Lower leg skin (tissue), 4 donors: ENCODE measurements around the gene APBB2. TPM values are rescaled to one million over a fixed set of nuclear protein-coding genes. Genes with fewer than 3 reads are reported as not detected.

ENCODE experiments used
- DNase-seq, 2 donors: peaks; one replicate each; pipeline ENCODE4 v3.0.0-alpha.2; 2019; ENCODE audit warnings: low spot score in 2 of 2
- H3K4me3 ChIP-seq: fragments of 200-600 bp; sonication (generic); 2 replicates; pipeline ENCODE4 v1.5.1; 2017; ENCODE audit warnings: mild to moderate bottlenecking, low read depth; ENCODE audit not compliant: poor library complexity, severe bottlenecking
- POLR2A ChIP-seq, 2 donors: fragments of 450-650 bp; IDR thresholded peaks; one replicate each; pipeline ENCODE4 v1.6.1; 2016 to 2017; ENCODE audit warnings: antibody characterized with exemption in 2 of 2, mild to moderate bottlenecking in 1 of 2, moderate library complexity in 1 of 2
- WGBS, 2 donors: methylation state at CpG; one replicate each; pipeline ENCODE4 v1.1.5; 2018; 5-methylcytosine and 5-hydroxymethylcytosine counted together
- intact Hi-C: fragments of 100-400 bp; cut with DNase I; formaldehyde crosslinking; loops from one replicate; pipeline ENCODE4 v1.15.0; 2023; ENCODE audit warnings: low total_unique reads
- total RNA-seq, 4 donors: library from RNA; depleted of rRNA; stranded (reverse); fragments of >200 nt; gene quantifications; one replicate each; pipeline ENCODE4 v1.1.0, GENCODE V29; 2016
- TF ChIP-seq, protein P1 (sequence below), 3 donors: fragments of 450-650 bp; IDR thresholded peaks; one replicate each; pipeline ENCODE4 v1.5.1; 2016; ENCODE audit warnings: antibody characterized with exemption in 3 of 3, mild to moderate bottlenecking in 3 of 3, moderate library complexity in 2 of 3

APBB2 gene
- total RNA-seq, 4 donors from 2014 or later, result 24.0 to 49.2 (median 43.3) TPM

DNA sequence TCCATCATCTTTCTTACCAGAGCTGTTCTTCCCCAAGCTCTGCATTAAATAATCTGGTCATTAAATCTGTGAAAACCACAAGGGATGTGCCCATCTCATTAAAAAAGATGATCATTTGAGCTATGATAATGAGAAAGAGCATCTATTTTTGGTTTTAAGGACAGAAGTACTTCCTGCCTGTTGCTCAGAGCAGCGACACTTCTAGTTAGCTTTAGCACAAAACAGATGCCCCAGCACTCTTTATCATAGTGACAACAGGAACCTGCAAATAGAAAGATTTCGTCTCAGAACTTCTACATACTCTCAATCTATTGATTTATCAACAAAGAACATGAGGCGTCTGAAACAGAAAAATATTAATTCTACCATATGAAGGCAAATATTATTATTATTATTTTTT lies 140.1 kb downstream of the APBB2 start:
- intact Hi-C loops, result no loop called here
- 88 to 90% methylated on average over 3 of the region's 3 CpGs for WGBS, 2 donors
- no peak overlapping the region for H3K4me3 ChIP-seq

DNA sequence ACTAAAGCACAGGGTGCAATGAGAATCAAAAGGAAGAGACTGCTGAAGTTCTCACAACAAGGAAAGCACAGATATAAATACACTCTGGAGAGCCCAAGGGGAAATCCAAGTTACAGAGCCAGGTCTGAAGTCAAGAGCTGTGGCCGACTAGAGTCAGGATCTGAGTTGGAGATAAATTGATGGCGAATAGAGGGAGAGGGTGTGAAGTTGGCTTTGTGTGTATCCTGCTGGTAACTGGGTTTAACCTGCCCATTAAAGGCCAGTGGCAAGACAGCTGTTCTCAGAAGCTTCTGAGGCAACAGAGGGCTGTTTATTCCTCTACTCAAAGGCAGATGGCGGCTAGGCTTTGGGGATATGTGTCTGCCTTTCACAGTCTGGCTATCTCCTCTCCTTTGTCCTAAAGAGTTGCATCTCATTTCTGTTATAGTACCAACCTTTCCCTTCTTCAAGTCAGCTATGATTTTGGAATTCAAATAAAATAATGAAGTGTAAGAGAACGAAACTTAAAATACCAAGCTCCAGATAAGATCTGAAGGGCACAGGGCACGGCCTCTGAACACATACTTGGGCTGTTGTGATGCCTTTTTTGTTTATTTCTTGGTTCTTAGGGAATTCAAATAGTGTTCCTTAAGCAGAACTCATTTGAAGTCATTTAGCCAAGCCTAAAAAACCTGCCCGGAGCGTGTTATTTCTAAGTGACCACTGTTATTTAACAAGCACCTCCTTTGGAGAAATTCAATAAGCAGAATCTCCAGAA lies 142.1 kb downstream of the APBB2 start:
- TF ChIP-seq, protein P1, sequence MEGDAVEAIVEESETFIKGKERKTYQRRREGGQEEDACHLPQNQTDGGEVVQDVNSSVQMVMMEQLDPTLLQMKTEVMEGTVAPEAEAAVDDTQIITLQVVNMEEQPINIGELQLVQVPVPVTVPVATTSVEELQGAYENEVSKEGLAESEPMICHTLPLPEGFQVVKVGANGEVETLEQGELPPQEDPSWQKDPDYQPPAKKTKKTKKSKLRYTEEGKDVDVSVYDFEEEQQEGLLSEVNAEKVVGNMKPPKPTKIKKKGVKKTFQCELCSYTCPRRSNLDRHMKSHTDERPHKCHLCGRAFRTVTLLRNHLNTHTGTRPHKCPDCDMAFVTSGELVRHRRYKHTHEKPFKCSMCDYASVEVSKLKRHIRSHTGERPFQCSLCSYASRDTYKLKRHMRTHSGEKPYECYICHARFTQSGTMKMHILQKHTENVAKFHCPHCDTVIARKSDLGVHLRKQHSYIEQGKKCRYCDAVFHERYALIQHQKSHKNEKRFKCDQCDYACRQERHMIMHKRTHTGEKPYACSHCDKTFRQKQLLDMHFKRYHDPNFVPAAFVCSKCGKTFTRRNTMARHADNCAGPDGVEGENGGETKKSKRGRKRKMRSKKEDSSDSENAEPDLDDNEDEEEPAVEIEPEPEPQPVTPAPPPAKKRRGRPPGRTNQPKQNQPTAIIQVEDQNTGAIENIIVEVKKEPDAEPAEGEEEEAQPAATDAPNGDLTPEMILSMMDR (IDR thresholded peaks at IDR 0.05), result no peak
- no peak for TF ChIP-seq POLR2A (IDR thresholded peaks at IDR 0.05)
- no peak overlapping the region for H3K4me3 ChIP-seq
- 73 to 74% methylated on average over 7 of the region's 7 CpGs for WGBS, 2 donors
- DNase-seq, result no peak
- intact Hi-C loops, result no loop called here

More for the DNA sequence above, 140.1 kb downstream of the APBB2 start:
- DNase-seq, result no peak
- TF ChIP-seq, protein P1 (IDR thresholded peaks at IDR 0.05), result no peak
- TF ChIP-seq POLR2A (IDR thresholded peaks at IDR 0.05), result no peak

GRCh38 chr4:41070516-41071281 lies 143.6 kb downstream of the APBB2 start:
- intact Hi-C loops, result no loop called here
- WGBS, 2 donors, result 87 to 90% methylated on average over 10 of the region's 10 CpGs
- no peak overlapping the region for H3K4me3 ChIP-seq
- DNase-seq, result no peak
- TF ChIP-seq, protein P1 (IDR thresholded peaks at IDR 0.05), result no peak
- TF ChIP-seq POLR2A (IDR thresholded peaks at IDR 0.05), result no peak

- no peak overlapping the region for H3K4me3 ChIP-seq
- 89 to 98% methylated on average over 1 of the region's 1 CpG for WGBS, 2 donors
- intact Hi-C loops, result no loop called here
- no peak for DNase-seq
- TF ChIP-seq, protein P1 (IDR thresholded peaks at IDR 0.05), result no peak
- TF ChIP-seq POLR2A (IDR thresholded peaks at IDR 0.05), result no peak
These were observed 144.5 kb downstream of the APBB2 start for GRCh38 chr4:41069838-41070237.

- no peak for DNase-seq
- no peak overlapping the region for H3K4me3 ChIP-seq
- intact Hi-C loops, result no loop called here
- TF ChIP-seq, protein P1 (IDR thresholded peaks at IDR 0.05), result no peak
- TF ChIP-seq POLR2A (IDR thresholded peaks at IDR 0.05), result no peak
- 43 to 56% methylated on average over 5 of the region's 5 CpGs for WGBS, 2 donors
These were observed 145.1 kb downstream of the APBB2 start for GRCh38 chr4:41069257-41069656.
